HG03354 (cell line): Measurements from ENCODE around the gene FRMD4A.
"Not testable (repeated sequence)": the region's sequence is repeated elsewhere in the genome, so short reads cannot be mapped to it uniquely, and the experiment has no call there.

Experiments used
- ATAC-seq: cut with Tn5 transposase; IDR thresholded peaks from one replicate; pipeline ENCODE4 v1.9.1; 2021; ENCODE audit warnings: mild to moderate bottlenecking; ENCODE audit not compliant: unreplicated experiment, poor library complexity, severe bottlenecking

FRMD4A gene

GRCh38 chr10:13734151-13734550 is 596.6 kb downstream of the FRMD4A start:
- ATAC-seq, result no peak

- ATAC-seq, result no peak
Observed at GRCh38 chr10:13733071-13733470, 597.7 kb downstream of the FRMD4A start.

- no peak for ATAC-seq
Observed at GRCh38 chr10:13732465-13732881, 598.3 kb downstream of the FRMD4A start.

- no peak for ATAC-seq
Observed at GRCh38 chr10:13731799-13732198, 598.9 kb downstream of the FRMD4A start.

GRCh38 chr10:13730956-13731355 is 599.8 kb downstream of the FRMD4A start:
- no peak for ATAC-seq

- no peak for ATAC-seq
Observed at GRCh38 chr10:13730306-13730652, 600.4 kb downstream of the FRMD4A start.

- ATAC-seq, result no peak
Observed at GRCh38 chr10:13729586-13730305, 601.0 kb downstream of the FRMD4A start.

GRCh38 chr10:13728898-13729535 is 601.7 kb downstream of the FRMD4A start:
- no peak for ATAC-seq

- no peak for ATAC-seq
Observed at GRCh38 chr10:13725594-13725993, 605.1 kb downstream of the FRMD4A start.

- no peak for ATAC-seq
Observed at GRCh38 chr10:13724484-13724883, 606.2 kb downstream of the FRMD4A start.

- ATAC-seq, result no peak
Observed at GRCh38 chr10:13722747-13723653, 607.7 kb downstream of the FRMD4A start.

GRCh38 chr10:13721486-13721885 is 609.2 kb downstream of the FRMD4A start:
- ATAC-seq, result no peak

GRCh38 chr10:13720699-13721098 is 610.0 kb downstream of the FRMD4A start:
- ATAC-seq, result no peak

- no peak for ATAC-seq
Observed at GRCh38 chr10:13719425-13719824, 611.3 kb downstream of the FRMD4A start.

- ATAC-seq, result no peak
Observed at GRCh38 chr10:13718820-13719219, 611.9 kb downstream of the FRMD4A start.

GRCh38 chr10:13717936-13718772 is 612.6 kb downstream of the FRMD4A start:
- ATAC-seq, result peak; percentile 46

GRCh38 chr10:13717571-13717935 is 613.2 kb downstream of the FRMD4A start:
- ATAC-seq, result no peak

GRCh38 chr10:13716081-13717071 is 614.3 kb downstream of the FRMD4A start:
- ATAC-seq, result no peak

GRCh38 chr10:13715596-13715995 is 615.1 kb downstream of the FRMD4A start:
- ATAC-seq, result not testable (repeated sequence)
